ENCODE data around the gene WSB2. TPM values are rescaled to one million over a fixed set of nuclear protein-coding genes. Genes with fewer than 3 reads are reported as not detected.

Gene WSB2
- total RNA-seq, 1 experiment from 2014 or later, result 55.9 TPM

GRCh38 chr12:118102070-118102469 is 41.1 kb upstream of the WSB2 start:
- ChIA-PET CTCF (interaction anchor here (0.6 to 2.2 kb wide), 9 partner anchors 18 to 1557 kb away, joined by 3 to 6 read pairs (median 4); partner anchors contain the start of gene SUDS3), POLR2A (interaction anchor here (0.7 to 4.3 kb wide), 10 partner anchors 11 to 137 kb away, joined by 3 to 49 read pairs (median 4); partner anchors contain the start of genes PEBP1, RFC5 and WSB2)
- no TSS peak for BruUV-seq (replicated peaks)
- H3K4me1 Mint-ChIP-seq (ENCODE audit: insufficient read depth, unreplicated experiment), result peaks cover 12% of the 10 kb centered on the region
- no peak for TF ChIP-seq CTCF (IDR thresholded peaks at IDR 0.05; ENCODE audit: unreplicated experiment)
- H3K36me3 Mint-ChIP-seq (ENCODE audit: insufficient read depth, unreplicated experiment), result peaks cover 6% of the 10 kb centered on the region
- peak; percentile 79 for DNase-seq (ENCODE audit: unreplicated experiment)
- H3K9me3 Mint-ChIP-seq (ENCODE audit: unreplicated experiment), result no peaks in the 10 kb centered on the region
- peak overlapping the region; percentile 80 for H3K4me3 Mint-ChIP-seq (ENCODE audit: unreplicated experiment)
- no peaks in the 10 kb centered on the region for H3K27me3 Mint-ChIP-seq (ENCODE audit: insufficient read depth, unreplicated experiment)
- intact Hi-C loops (cut with micrococcal nuclease), result loop anchor here (2.0 to 10.0 kb wide), 2 partner anchors 41 to 227 kb away; partner anchors contain the start of gene WSB2
- H3K27ac Mint-ChIP-seq (ENCODE audit: low read depth, unreplicated experiment), result no peak overlapping the region

- no TSS peak for BruUV-seq (replicated peaks)
- POLR2A ChIA-PET, result interaction anchor here (0.7 to 4.3 kb wide), 5 partner anchors 10 to 85 kb away, joined by 3 to 49 read pairs (median 3); partner anchors contain the start of genes PEBP1, RFC5 and WSB2
- Mint-ChIP-seq H3K27me3 (ENCODE audit: insufficient read depth, unreplicated experiment) (no peaks in the 10 kb centered on the region), H3K4me1 (ENCODE audit: insufficient read depth, unreplicated experiment) (peaks cover 12% of the 10 kb centered on the region), H3K27ac (ENCODE audit: low read depth, unreplicated experiment) (no peak overlapping the region), H3K9me3 (ENCODE audit: unreplicated experiment) (no peaks in the 10 kb centered on the region), H3K4me3 (ENCODE audit: unreplicated experiment) (no peak overlapping the region), H3K36me3 (ENCODE audit: insufficient read depth, unreplicated experiment) (peaks cover 6% of the 10 kb centered on the region)
- CTCF ChIA-PET, result interaction anchor here (0.5 to 1.5 kb wide), 7 partner anchors 46 to 1558 kb away, joined by 3 to 6 read pairs (median 3); partner anchors contain the start of gene SUDS3
- TF ChIP-seq CTCF (IDR thresholded peaks at IDR 0.05; ENCODE audit: unreplicated experiment), result no peak
- no peak for DNase-seq (ENCODE audit: unreplicated experiment)
- intact Hi-C loops (cut with micrococcal nuclease), result loop anchor here (10.0 kb wide), 1 partner anchor 226 kb away; no protein-coding TSS in a partner anchor
These were observed 40.1 kb upstream of the WSB2 start for GRCh38 chr12:118101051-118101450.

- H3K36me3 Mint-ChIP-seq (ENCODE audit: insufficient read depth, unreplicated experiment), result peaks cover 11% of the 10 kb centered on the region
- no peak for TF ChIP-seq CTCF (IDR thresholded peaks at IDR 0.05; ENCODE audit: unreplicated experiment)
- no peaks in the 10 kb centered on the region for H3K27me3 Mint-ChIP-seq (ENCODE audit: insufficient read depth, unreplicated experiment)
- peak; percentile 23 for DNase-seq (ENCODE audit: unreplicated experiment)
- no TSS peak for BruUV-seq (replicated peaks)
- intact Hi-C loops (cut with micrococcal nuclease), result no loop called here
- no peaks in the 10 kb centered on the region for H3K9me3 Mint-ChIP-seq (ENCODE audit: unreplicated experiment)
- H3K4me3 Mint-ChIP-seq (ENCODE audit: unreplicated experiment), result no peak overlapping the region
- ChIA-PET CTCF (interaction anchor here (0.8 kb wide), 1 partner anchor 20 kb away, joined by 3 read pairs; no protein-coding TSS in a partner anchor), POLR2A (no interaction called here)
- H3K27ac Mint-ChIP-seq (ENCODE audit: low read depth, unreplicated experiment), result no peak overlapping the region
- H3K4me1 Mint-ChIP-seq (ENCODE audit: insufficient read depth, unreplicated experiment), result peaks cover 12% of the 10 kb centered on the region
These were observed 38.1 kb upstream of the WSB2 start for GRCh38 chr12:118098911-118099671.

- Mint-ChIP-seq H3K36me3 (ENCODE audit: insufficient read depth, unreplicated experiment) (peaks cover 11% of the 10 kb centered on the region), H3K4me3 (ENCODE audit: unreplicated experiment) (no peak overlapping the region), H3K27ac (ENCODE audit: low read depth, unreplicated experiment) (no peak overlapping the region), H3K27me3 (ENCODE audit: insufficient read depth, unreplicated experiment) (no peaks in the 10 kb centered on the region), H3K9me3 (ENCODE audit: unreplicated experiment) (no peaks in the 10 kb centered on the region), H3K4me1 (ENCODE audit: insufficient read depth, unreplicated experiment) (peaks cover 12% of the 10 kb centered on the region)
- ChIA-PET CTCF (no interaction called here), POLR2A (no interaction called here)
- no TSS peak for BruUV-seq (replicated peaks)
- TF ChIP-seq CTCF (IDR thresholded peaks at IDR 0.05; ENCODE audit: unreplicated experiment), result no peak
- intact Hi-C loops (cut with micrococcal nuclease), result no loop called here
- DNase-seq (ENCODE audit: unreplicated experiment), result no peak
These were observed 37.4 kb upstream of the WSB2 start for GRCh38 chr12:118098401-118098800.

Measured in MCF 10A (cell line).